Mesothelial cell of epicardium (in vitro differentiated cells): ENCODE data around the gene SEC11C. TPM values are rescaled to one million over a fixed set of nuclear protein-coding genes. Genes with fewer than 3 reads are reported as not detected.

Source experiments
- DNase-seq, 2 experiments: peaks; one replicate each; pipeline ENCODE4 v3.0.0; 2021; ENCODE audit warnings: low spot score in 2 of 2; ENCODE audit not compliant: unreplicated experiment in 2 of 2
- H3K27ac Mint-ChIP-seq: 2 replicates; pipeline ENCODE4 v1.8.0; 2021; ENCODE audit warnings: mixed read lengths
- H3K27me3 Mint-ChIP-seq: 2 replicates; pipeline ENCODE4 v1.8.0; 2021; ENCODE audit warnings: low read depth, mixed read lengths
- H3K36me3 Mint-ChIP-seq: 2 replicates; pipeline ENCODE4 v1.8.0; 2021; ENCODE audit warnings: mixed read lengths
- H3K4me1 Mint-ChIP-seq: 2 replicates; pipeline ENCODE4 v1.8.0; 2021; ENCODE audit warnings: mixed read lengths
- H3K4me3 Mint-ChIP-seq: 2 replicates; pipeline ENCODE4 v1.8.0; 2021; ENCODE audit warnings: mild to moderate bottlenecking, moderate library complexity, mixed read lengths
- H3K9me3 Mint-ChIP-seq: 2 replicates; pipeline ENCODE4 v1.8.0; 2021; ENCODE audit warnings: mixed read lengths
- CTCF ChIP-seq: fragments of 200-600 bp; sonication (generic); IDR thresholded peaks from one replicate; pipeline ENCODE4 v1.5.0; 2021; ENCODE audit warnings: antibody characterized with exemption; ENCODE audit not compliant: unreplicated experiment
- total RNA-seq: library from RNA; stranded (reverse); gene quantifications from 3 replicates; pipeline ENCODE4 v1.2.1, GENCODE V29; 2021

SEC11C gene
- total RNA-seq, 1 donor from 2014 or later: 15.8 TPM

GRCh38 chr18:59101830-59102414, 37.8 kb upstream of the SEC11C start:
- H3K4me3 Mint-ChIP-seq: no peak overlapping the region
- H3K27ac Mint-ChIP-seq: no peak overlapping the region
- no peak for DNase-seq
- TF ChIP-seq CTCF: no peak
- peaks cover 8% of the 10 kb centered on the region for H3K9me3 Mint-ChIP-seq
- H3K4me1 Mint-ChIP-seq: no peaks in the 10 kb centered on the region
- no peaks in the 10 kb centered on the region for H3K36me3 Mint-ChIP-seq
- peaks cover 64% of the 10 kb centered on the region for H3K27me3 Mint-ChIP-seq

- Mint-ChIP-seq H3K36me3 (no peaks in the 10 kb centered on the region), H3K9me3 (peaks cover 8% of the 10 kb centered on the region), H3K27ac (no peak overlapping the region), H3K27me3 (peaks cover 82% of the 10 kb centered on the region), H3K4me1 (no peaks in the 10 kb centered on the region), H3K4me3 (no peak overlapping the region)
- DNase-seq: no peak
- no peak for TF ChIP-seq CTCF
Measured at GRCh38 chr18:59109375-59109774, 30.3 kb upstream of the SEC11C start.

GRCh38 chr18:59114160-59114559, 25.5 kb upstream of the SEC11C start:
- peaks cover 81% of the 10 kb centered on the region for H3K27me3 Mint-ChIP-seq
- no peak for TF ChIP-seq CTCF
- H3K36me3 Mint-ChIP-seq: no peaks in the 10 kb centered on the region
- H3K9me3 Mint-ChIP-seq: no peaks in the 10 kb centered on the region
- no peak overlapping the region for H3K4me3 Mint-ChIP-seq
- no peak for DNase-seq
- no peaks in the 10 kb centered on the region for H3K4me1 Mint-ChIP-seq
- no peak overlapping the region for H3K27ac Mint-ChIP-seq

GRCh38 chr18:59123588-59124369, 15.9 kb upstream of the SEC11C start:
- no peaks in the 10 kb centered on the region for H3K9me3 Mint-ChIP-seq
- no peaks in the 10 kb centered on the region for H3K36me3 Mint-ChIP-seq
- no peak overlapping the region for H3K27ac Mint-ChIP-seq
- no peak for DNase-seq
- H3K4me3 Mint-ChIP-seq: no peak overlapping the region
- H3K27me3 Mint-ChIP-seq: peaks cover 88% of the 10 kb centered on the region
- no peak for TF ChIP-seq CTCF
- H3K4me1 Mint-ChIP-seq: no peaks in the 10 kb centered on the region

GRCh38 chr18:59124370-59124704, 15.3 kb upstream of the SEC11C start:
- Mint-ChIP-seq H3K27ac (no peak overlapping the region), H3K4me1 (no peaks in the 10 kb centered on the region), H3K27me3 (peaks cover 90% of the 10 kb centered on the region), H3K36me3 (no peaks in the 10 kb centered on the region), H3K9me3 (no peaks in the 10 kb centered on the region), H3K4me3 (no peak overlapping the region)
- no peak for DNase-seq
- no peak for TF ChIP-seq CTCF
